HG02870 (cell line): ENCODE measurements around the gene TMEM86B.
A peak's percentile ranks its signal among the peaks of the same experiment; 100 is the strongest.

ENCODE experiments used
- ATAC-seq: cut with Tn5 transposase; IDR thresholded peaks from one replicate; pipeline ENCODE4 v1.9.1; 2021; ENCODE audit warnings: mild to moderate bottlenecking, moderate library complexity; ENCODE audit not compliant: unreplicated experiment

The TMEM86B gene

GRCh38 chr19:55179606-55180484 is 48.7 kb downstream of the TMEM86B start, which contains the start of gene SYT5:
Gene SYT5, minus strand, starts transcription at chr19:55180289. Its CDS starts 1,248 bp downstream, at chr19:55179041.
- ATAC-seq: no peak

GRCh38 chr19:55178781-55179599 is 49.6 kb downstream of the TMEM86B start:
- peak; percentile 61 for ATAC-seq
